Activated T-cell treated with anti-CD3 and anti-CD28 coated beads, Interleukin-2, amount 50 U/mL, for 4 hours (primary cell): ENCODE measurements around the gene CD47. TPM values are rescaled to one million over a fixed set of nuclear protein-coding genes. Genes with fewer than 3 reads are reported as not detected.

Source experiments
- ATAC-seq, 2 donors: fragments of 200-7000 bp; cut with Tn5 transposase; one replicate each; pipeline ENCODE4 v1.10.0; 2021
- DNase-seq: peaks from one replicate; pipeline ENCODE4 v3.0.0-alpha.2; 2020
- H3K27me3 Mint-ChIP-seq: one replicate; pipeline ENCODE4 v1.8.0; 2021; ENCODE audit warnings: low read depth, mixed read lengths
- H3K36me3 Mint-ChIP-seq: one replicate; pipeline ENCODE4 v1.8.0; 2022; ENCODE audit warnings: mixed read lengths; ENCODE audit not compliant: insufficient read depth
- H3K4me1 Mint-ChIP-seq: one replicate; pipeline ENCODE4 v1.8.0; 2021; ENCODE audit warnings: low read depth, mixed read lengths
- H3K4me3 Mint-ChIP-seq: one replicate; pipeline ENCODE4 v1.8.0; 2021; ENCODE audit warnings: mild to moderate bottlenecking, moderate library complexity, mixed read lengths
- H3K9me3 Mint-ChIP-seq: one replicate; pipeline ENCODE4 v1.8.0; 2021; ENCODE audit warnings: mixed read lengths
- total RNA-seq, 3 donors: library from RNA; stranded (reverse); gene quantifications; one replicate each; pipeline ENCODE4 v1.2.1, GENCODE V29; 2021

CD47 gene
- total RNA-seq, 3 donors from 2014 or later = 112 to 126 (median 115) TPM

GRCh38 chr3:108090049-108090700 is 656 bp downstream of the CD47 start:
- H3K27me3 Mint-ChIP-seq = no peaks in the 10 kb centered on the region
- DNase-seq (peak; percentile 62), ATAC-seq (peak; percentile 26 to 36)
- no peak overlapping the region for H3K4me3 Mint-ChIP-seq
- H3K36me3 Mint-ChIP-seq = no peaks in the 10 kb centered on the region
- H3K9me3 Mint-ChIP-seq = peaks cover 3% of the 10 kb centered on the region
- H3K4me1 Mint-ChIP-seq = peaks cover 29% of the 10 kb centered on the region

- no peak for DNase-seq
- ATAC-seq = no peak
- no peaks in the 10 kb centered on the region for H3K27me3 Mint-ChIP-seq
- H3K9me3 Mint-ChIP-seq = peaks cover 3% of the 10 kb centered on the region
- peaks cover 25% of the 10 kb centered on the region for H3K4me1 Mint-ChIP-seq
- H3K36me3 Mint-ChIP-seq = no peaks in the 10 kb centered on the region
- H3K4me3 Mint-ChIP-seq = no peak overlapping the region
These were observed 1.3 kb downstream of the CD47 start for GRCh38 chr3:108089579-108089978.

- Mint-ChIP-seq H3K27me3 (no peaks in the 10 kb centered on the region), H3K36me3 (no peaks in the 10 kb centered on the region), H3K9me3 (peaks cover 3% of the 10 kb centered on the region), H3K4me3 (no peak overlapping the region), H3K4me1 (peaks cover 22% of the 10 kb centered on the region)
- ATAC-seq = peak; percentile 35 to 41
- no peak for DNase-seq
These were observed 2.1 kb downstream of the CD47 start for GRCh38 chr3:108088697-108089096.

DNA sequence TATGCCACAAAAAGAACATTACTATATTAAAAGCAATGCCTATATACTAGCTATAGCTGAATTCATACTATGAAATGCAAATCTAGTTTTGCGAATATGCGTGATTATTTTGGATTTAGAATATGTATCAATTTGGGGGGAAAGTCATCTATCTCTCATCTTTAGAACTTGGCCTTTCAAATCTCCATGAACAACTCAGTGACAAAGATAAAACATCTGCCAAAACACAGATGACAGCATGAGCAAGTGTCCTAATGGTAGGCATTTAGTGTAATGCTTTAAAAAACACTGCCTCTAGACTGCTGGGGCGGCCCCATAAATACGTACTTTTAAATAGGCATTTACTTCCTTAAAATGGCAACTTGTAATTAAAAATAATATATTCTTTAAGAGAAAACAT is 2.7 kb downstream of the CD47 start:
- H3K9me3 Mint-ChIP-seq = peaks cover 3% of the 10 kb centered on the region
- H3K4me1 Mint-ChIP-seq = peaks cover 16% of the 10 kb centered on the region
- ATAC-seq = no peak
- no peaks in the 10 kb centered on the region for H3K36me3 Mint-ChIP-seq
- H3K4me3 Mint-ChIP-seq = no peak overlapping the region
- DNase-seq = no peak
- H3K27me3 Mint-ChIP-seq = no peaks in the 10 kb centered on the region

- H3K4me3 Mint-ChIP-seq = no peak overlapping the region
- H3K36me3 Mint-ChIP-seq = no peaks in the 10 kb centered on the region
- H3K9me3 Mint-ChIP-seq = peaks cover 2% of the 10 kb centered on the region
- DNase-seq = no peak
- peaks cover 1% of the 10 kb centered on the region for H3K4me1 Mint-ChIP-seq
- H3K27me3 Mint-ChIP-seq = no peaks in the 10 kb centered on the region
- no peak for ATAC-seq
These were observed 4.2 kb downstream of the CD47 start for GRCh38 chr3:108086653-108087052.

DNA sequence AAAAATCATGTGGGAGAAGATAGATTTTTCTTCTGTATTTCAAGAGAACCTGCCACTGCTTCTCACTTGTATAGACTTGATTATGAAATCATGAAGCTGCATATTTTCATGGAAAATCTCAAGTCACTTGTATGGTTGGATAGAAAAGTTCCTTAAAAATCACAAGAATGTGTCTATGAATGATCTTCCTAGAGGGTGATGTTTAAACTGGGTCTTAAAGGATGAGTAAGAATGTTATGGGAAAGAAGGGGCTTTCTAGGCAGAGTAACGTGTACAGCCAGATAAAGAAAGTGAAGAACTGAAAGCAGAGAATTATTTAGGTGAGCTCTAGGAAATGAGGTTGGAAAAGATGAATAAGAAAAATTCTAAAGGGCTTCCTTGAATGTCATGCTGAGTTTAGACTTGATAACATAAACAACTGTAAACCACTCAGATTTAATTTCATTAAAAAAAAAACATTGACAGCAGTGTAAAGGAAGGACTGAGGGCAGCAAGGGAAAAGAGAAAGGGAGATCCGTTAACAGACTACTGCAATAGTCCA is 5.0 kb downstream of the CD47 start:
- H3K9me3 Mint-ChIP-seq = no peaks in the 10 kb centered on the region
- no peaks in the 10 kb centered on the region for H3K36me3 Mint-ChIP-seq
- H3K27me3 Mint-ChIP-seq = no peaks in the 10 kb centered on the region
- H3K4me3 Mint-ChIP-seq = no peak overlapping the region
- no peaks in the 10 kb centered on the region for H3K4me1 Mint-ChIP-seq
- peak; percentile 4 to 6 for ATAC-seq
- DNase-seq = no peak

DNA sequence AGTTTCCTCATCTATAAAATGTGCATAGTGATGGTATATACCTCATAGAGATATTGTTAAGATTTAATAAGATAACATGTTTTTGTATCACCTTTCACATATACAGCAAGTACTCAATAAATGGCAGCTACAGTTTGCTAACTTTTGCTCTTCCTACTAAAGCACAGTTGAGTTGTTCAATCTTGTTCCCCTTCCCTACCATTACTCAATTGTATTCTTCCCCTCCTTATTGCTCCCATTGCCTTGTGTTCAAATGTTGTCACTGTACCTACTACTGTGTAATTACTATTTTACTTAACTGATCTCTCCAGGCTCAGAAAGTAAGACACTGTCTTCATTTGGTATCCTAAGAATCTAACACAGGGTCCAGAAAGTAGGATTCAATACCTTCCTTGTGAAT is 5.5 kb downstream of the CD47 start:
- H3K4me3 Mint-ChIP-seq = no peak overlapping the region
- ATAC-seq = no peak
- H3K36me3 Mint-ChIP-seq = no peaks in the 10 kb centered on the region
- H3K9me3 Mint-ChIP-seq = no peaks in the 10 kb centered on the region
- H3K27me3 Mint-ChIP-seq = no peaks in the 10 kb centered on the region
- H3K4me1 Mint-ChIP-seq = no peaks in the 10 kb centered on the region
- DNase-seq = no peak

GRCh38 chr3:108079877-108080276 is 11.0 kb downstream of the CD47 start:
- Mint-ChIP-seq H3K27me3 (no peaks in the 10 kb centered on the region), H3K9me3 (no peaks in the 10 kb centered on the region), H3K36me3 (peaks cover 37% of the 10 kb centered on the region), H3K4me1 (peaks cover 52% of the 10 kb centered on the region), H3K4me3 (peak overlapping the region; percentile 46)
- ATAC-seq (peak in 1 of 2 donors; percentile 42), DNase-seq (no peak)

DNA sequence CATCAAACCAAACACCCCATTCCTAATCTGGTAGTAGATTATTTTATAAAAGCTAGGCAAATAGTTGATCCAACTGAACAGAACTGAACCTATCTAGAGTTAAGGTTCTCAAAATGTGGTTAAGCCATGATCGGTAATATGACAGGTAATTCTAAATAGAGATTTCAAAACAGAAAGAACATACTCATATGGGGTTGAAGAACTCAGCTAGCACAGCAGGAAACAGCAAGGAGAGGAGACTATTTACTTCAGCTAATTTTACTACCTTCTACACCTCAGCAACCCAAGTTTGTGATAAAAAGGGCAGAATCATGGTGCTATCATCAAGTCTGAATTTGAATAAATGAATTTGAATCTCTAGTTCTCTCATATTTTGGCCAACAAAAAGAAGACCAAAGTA is 11.8 kb downstream of the CD47 start:
- ATAC-seq (peak; percentile 50 to 55), DNase-seq (no peak)
- Mint-ChIP-seq H3K4me3 (peak overlapping the region; percentile 31), H3K9me3 (no peaks in the 10 kb centered on the region), H3K27me3 (no peaks in the 10 kb centered on the region), H3K36me3 (peaks cover 41% of the 10 kb centered on the region), H3K4me1 (peaks cover 59% of the 10 kb centered on the region)

GRCh38 chr3:108076564-108076963 is 14.3 kb downstream of the CD47 start:
- Mint-ChIP-seq H3K4me3 (no peak overlapping the region), H3K4me1 (peaks cover 82% of the 10 kb centered on the region), H3K27me3 (no peaks in the 10 kb centered on the region), H3K36me3 (peaks cover 54% of the 10 kb centered on the region), H3K9me3 (no peaks in the 10 kb centered on the region)
- DNase-seq (no peak), ATAC-seq (no peak)

GRCh38 chr3:108073764-108074431 is 16.9 kb downstream of the CD47 start:
- DNase-seq (no peak), ATAC-seq (peak; percentile 67 to 75)
- Mint-ChIP-seq H3K9me3 (no peaks in the 10 kb centered on the region), H3K4me1 (peaks cover 87% of the 10 kb centered on the region), H3K27me3 (no peaks in the 10 kb centered on the region), H3K4me3 (no peak overlapping the region), H3K36me3 (peaks cover 57% of the 10 kb centered on the region)

GRCh38 chr3:108071368-108071767 is 19.5 kb downstream of the CD47 start:
- peaks cover 83% of the 10 kb centered on the region for H3K4me1 Mint-ChIP-seq
- DNase-seq (no peak), ATAC-seq (no peak)
- H3K4me3 Mint-ChIP-seq = no peak overlapping the region
- H3K27me3 Mint-ChIP-seq = no peaks in the 10 kb centered on the region
- H3K9me3 Mint-ChIP-seq = no peaks in the 10 kb centered on the region
- peaks cover 57% of the 10 kb centered on the region for H3K36me3 Mint-ChIP-seq

- Mint-ChIP-seq H3K27me3 (no peaks in the 10 kb centered on the region), H3K4me1 (peaks cover 81% of the 10 kb centered on the region), H3K36me3 (peaks cover 59% of the 10 kb centered on the region), H3K9me3 (no peaks in the 10 kb centered on the region), H3K4me3 (no peak overlapping the region)
- no peak for ATAC-seq
- DNase-seq = no peak
These were observed 20.5 kb downstream of the CD47 start for GRCh38 chr3:108070356-108070755.

GRCh38 chr3:108067768-108068167 is 23.1 kb downstream of the CD47 start:
- ATAC-seq = no peak
- DNase-seq = no peak
- peaks cover 79% of the 10 kb centered on the region for H3K4me1 Mint-ChIP-seq
- no peaks in the 10 kb centered on the region for H3K27me3 Mint-ChIP-seq
- no peaks in the 10 kb centered on the region for H3K9me3 Mint-ChIP-seq
- H3K36me3 Mint-ChIP-seq = peaks cover 58% of the 10 kb centered on the region
- no peak overlapping the region for H3K4me3 Mint-ChIP-seq

DNA sequence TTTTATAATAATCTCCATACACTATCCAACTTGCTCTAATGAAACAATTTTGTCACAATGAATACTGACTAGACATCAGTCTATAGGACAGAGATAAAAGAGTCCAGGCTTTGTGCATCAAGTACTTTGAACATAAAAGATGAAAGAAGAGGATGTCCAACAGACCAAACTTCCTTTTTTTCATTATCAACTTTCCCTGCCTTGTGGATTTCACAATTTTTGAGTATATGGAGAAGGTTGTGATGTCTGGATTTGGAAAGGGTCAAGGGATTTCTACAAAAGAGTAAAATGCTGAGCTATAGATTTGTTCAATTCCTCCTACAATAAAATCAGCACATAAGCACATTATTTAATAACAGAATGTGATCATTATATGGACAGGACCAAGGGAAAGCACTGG is 25.7 kb downstream of the CD47 start:
- peaks cover 75% of the 10 kb centered on the region for H3K4me1 Mint-ChIP-seq
- H3K27me3 Mint-ChIP-seq = no peaks in the 10 kb centered on the region
- no peak for ATAC-seq
- no peaks in the 10 kb centered on the region for H3K9me3 Mint-ChIP-seq
- no peak for DNase-seq
- H3K4me3 Mint-ChIP-seq = no peak overlapping the region
- peaks cover 62% of the 10 kb centered on the region for H3K36me3 Mint-ChIP-seq
